HepG2 (cell line): ENCODE measurements around the gene KDM2B. TPM values are rescaled to one million over a fixed set of nuclear protein-coding genes. Genes with fewer than 3 reads are reported as not detected.

ENCODE experiments used
- ETV5 ChIP-seq: IDR thresholded peaks from 2 replicates; pipeline ENCODE4 v1.6.1; 2018; ENCODE audit warnings: missing biosample characterization, missing genetic modification reagents, inconsistent platforms, borderline replicate concordance
- IRF9 ChIP-seq: sonication (generic); formaldehyde crosslinking; IDR thresholded peaks from 2 replicates; pipeline ENCODE4 v1.8.0; 2022; ENCODE audit warnings: missing genetic modification reagents, mild to moderate bottlenecking, borderline replicate concordance
- MED1 ChIP-seq: sonication (generic); formaldehyde crosslinking; IDR thresholded peaks from 2 replicates; pipeline ENCODE4 v1.4.0; 2020; ENCODE audit warnings: missing genetic modification reagents
- MTF1 ChIP-seq: sonication (generic); formaldehyde crosslinking; IDR thresholded peaks from 2 replicates; pipeline ENCODE4 v1.5.0; 2020; ENCODE audit warnings: missing genetic modification reagents
- MXI1 ChIP-seq: IDR thresholded peaks from 3 replicates; pipeline ENCODE4 v1.6.1; 2012; ENCODE audit warnings: low read depth, low read length, inconsistent platforms, borderline replicate concordance
- PAWR ChIP-seq: sonication (generic); formaldehyde crosslinking; IDR thresholded peaks from 2 replicates; pipeline ENCODE4 v1.4.0; 2020; ENCODE audit warnings: missing genetic modification reagents, mild to moderate bottlenecking, borderline replicate concordance
- PHF21A ChIP-seq: sonication (generic); formaldehyde crosslinking; IDR thresholded peaks from 2 replicates; pipeline ENCODE4 v1.5.0; 2020; ENCODE audit warnings: mild to moderate bottlenecking, missing genetic modification reagents
- POLR2A ChIP-seq, 2 experiments: IDR thresholded peaks; 2 replicates each; pipeline ENCODE4 v1.6.1; 2011; ENCODE audit warnings: low read depth in 2 of 2, low read length in 2 of 2, mild to moderate bottlenecking in 1 of 2, moderate library complexity in 1 of 2; ENCODE audit not compliant: insufficient read depth in 1 of 2
- RNF219 ChIP-seq: sonication (generic); formaldehyde crosslinking; IDR thresholded peaks from 2 replicates; pipeline ENCODE4 v1.5.0; 2020; ENCODE audit warnings: mild to moderate bottlenecking, missing genetic modification reagents
- SRY ChIP-seq: sonication (generic); formaldehyde crosslinking; IDR thresholded peaks from 2 replicates; pipeline ENCODE4 v1.8.0; 2022; ENCODE audit warnings: mild to moderate bottlenecking, missing genetic modification reagents
- TEAD3 ChIP-seq: optimal IDR thresholded peaks from 2 replicates; pipeline ENCODE3; 2016; ENCODE audit warnings: borderline replicate concordance
- ZNF292 ChIP-seq: sonication (generic); formaldehyde crosslinking; IDR thresholded peaks from 2 replicates; pipeline ENCODE4 v1.8.1; 2022; ENCODE audit warnings: mild to moderate bottlenecking, low read depth, missing genetic modification reagents, borderline replicate concordance
- ZNF296 ChIP-seq: sonication (generic); formaldehyde crosslinking; conservative IDR thresholded peaks from 2 replicates; pipeline ENCODE4 v1.5.0; 2020; ENCODE audit warnings: mild to moderate bottlenecking, missing genetic modification reagents
- ZNF574 ChIP-seq: sonication (generic); formaldehyde crosslinking; IDR thresholded peaks from 2 replicates; pipeline ENCODE4 v1.4.0; 2020; ENCODE audit warnings: missing genetic modification reagents
- ZNF710 ChIP-seq: sonication (generic); formaldehyde crosslinking; IDR thresholded peaks from 2 replicates; pipeline ENCODE4 v1.5.0; 2020; ENCODE audit warnings: mild to moderate bottlenecking, missing genetic modification reagents, borderline replicate concordance
- ZNF777 ChIP-seq: sonication (generic); formaldehyde crosslinking; IDR thresholded peaks from 2 replicates; pipeline ENCODE4 v1.4.0; 2020; ENCODE audit warnings: missing genetic modification reagents
- ZNF816 ChIP-seq: sonication (generic); formaldehyde crosslinking; IDR thresholded peaks from 2 replicates; pipeline ENCODE4 v1.8.0; 2022; ENCODE audit warnings: missing genetic modification reagents, mild to moderate bottlenecking, borderline replicate concordance
- ZNF839 ChIP-seq: sonication (generic); formaldehyde crosslinking; IDR thresholded peaks from 2 replicates; pipeline ENCODE4 v1.4.0; 2020; ENCODE audit warnings: missing genetic modification reagents, mild to moderate bottlenecking, borderline replicate concordance
- ZSCAN5A ChIP-seq: sonication (generic); formaldehyde crosslinking; IDR thresholded peaks from 2 replicates; pipeline ENCODE4 v1.8.0; 2022; ENCODE audit warnings: mild to moderate bottlenecking, missing genetic modification reagents, borderline replicate concordance
- polyA plus RNA-seq, 8 experiments: library from polyadenylated mRNA; depleted of rRNA in 3 of 8; stranded (reverse) in 7 of 8; unstranded in 1 of 8; fragments of >200 nt; fragmentation: Illumina TruSeq in 4 of 8; extraction: Trizol in 4 of 8; gene quantifications; 2 replicates each; pipeline versions ENCODE4 v1.2.1 to v1.2.3, GENCODE V29; 2011 to 2016; ENCODE audit warnings: low read depth in 4 of 8, missing spikeins in 1 of 8, mixed read lengths in 1 of 8; ENCODE audit not compliant: insufficient read depth in 1 of 8
- total RNA-seq, 5 experiments: library from RNA; depleted of rRNA; stranded (reverse); fragments of >200 nt; fragmentation: Illumina TruSeq; extraction: Trizol; gene quantifications; 2 replicates each; pipeline ENCODE4 v1.2.3, GENCODE V29; 2016; ENCODE audit warnings: low read depth in 1 of 5

The KDM2B gene
- total and polyA plus RNA-seq, 2 of the 13 experiments (the other 11 are each of a cell fraction or from before 2014, with no cell fraction given): 17.5 to 26.1 TPM

GRCh38 chr12:121626853-121627640, 46.2 kb upstream of the KDM2B start (continued):
- TF ChIP-seq RNF219 (CRISPR knock-in tag) (no peak), MTF1 (CRISPR knock-in tag) (0 out of 2 replicates have a peak, but pooled peaks have one; percentile 31), TEAD3 (CRISPR knock-in tag) (peak; percentile 23), MXI1 (no peak; the same call in 2 of the 3 replicates), PAWR (CRISPR knock-in tag) (no peak), ZNF816 (CRISPR knock-in tag) (no peak), ZSCAN5A (CRISPR knock-in tag) (no peak), ZNF292 (CRISPR knock-in tag) (0 out of 2 replicates have a peak, but pooled peaks have one; percentile 18), ZNF710 (CRISPR knock-in tag) (0 out of 2 replicates have a peak, but pooled peaks have one; percentile 54), PHF21A (CRISPR knock-in tag) (0 out of 2 replicates have a peak, but pooled peaks have one; percentile 19), ZNF777 (CRISPR knock-in tag) (peak; percentile 95), ZNF839 (CRISPR knock-in tag) (no peak), IRF9 (CRISPR knock-in tag) (no peak), POLR2A (IDR thresholded peaks at IDR 0.05; ENCODE audit: insufficient read depth in 1 of 2, low read depth in 2 of 2, low read length in 2 of 2) (0 out of 4 replicates have a peak, but pooled peaks of 1 of the 2 experiments have one; percentile 4), ZNF574 (CRISPR knock-in tag) (no peak; the same call in 1 of the 2 replicates), ZNF296 (no peak), MED1 (CRISPR knock-in tag) (no peak), ETV5 (peak; percentile 13; the same call in 1 of the 2 replicates), SRY (CRISPR knock-in tag) (0 out of 2 replicates have a peak, but pooled peaks have one; percentile 17)
